Right hindlimb (tissue), 1 donor: ENCODE data around the gene ITPR3.
"Not testable (repeated sequence)": the region's sequence is repeated elsewhere in the genome, so short reads cannot be mapped to it uniquely, and the experiment has no call there.

ENCODE experiments used
- DNase-seq: peaks from one replicate; pipeline ENCODE4 v3.0.0-alpha.2; 2018

The ITPR3 gene

DNA sequence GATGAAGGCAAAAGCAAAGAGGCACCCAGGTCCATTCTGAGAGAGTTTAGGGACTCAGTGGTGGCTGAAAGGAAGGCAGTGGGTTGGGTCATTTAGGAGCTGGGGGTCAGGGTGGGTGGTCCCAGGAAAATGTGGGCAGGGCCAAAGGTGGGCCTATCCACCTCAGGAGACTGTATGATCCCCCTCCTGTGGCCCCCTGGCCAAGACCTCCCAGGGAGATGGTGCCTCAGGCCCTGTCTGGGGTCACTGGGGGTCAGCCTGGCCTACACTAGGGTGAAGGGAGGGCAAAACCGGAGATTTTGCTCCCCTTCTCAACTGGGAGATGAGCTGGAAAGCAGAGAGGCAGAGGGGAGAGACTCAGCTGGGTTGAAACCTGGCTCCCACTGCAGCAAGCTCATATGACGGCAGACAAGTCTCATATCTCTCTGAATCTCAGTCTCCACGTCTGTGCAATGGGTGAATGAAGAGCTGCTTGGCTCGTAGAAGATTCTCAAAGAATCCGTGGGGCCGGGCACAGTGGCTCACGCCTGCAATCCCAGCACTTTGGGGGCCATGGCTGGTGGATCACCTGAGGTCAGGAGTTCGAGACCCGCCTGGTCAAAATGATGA, 29.6 kb upstream of the ITPR3 start:
- DNase-seq: peak; percentile 12

DNA sequence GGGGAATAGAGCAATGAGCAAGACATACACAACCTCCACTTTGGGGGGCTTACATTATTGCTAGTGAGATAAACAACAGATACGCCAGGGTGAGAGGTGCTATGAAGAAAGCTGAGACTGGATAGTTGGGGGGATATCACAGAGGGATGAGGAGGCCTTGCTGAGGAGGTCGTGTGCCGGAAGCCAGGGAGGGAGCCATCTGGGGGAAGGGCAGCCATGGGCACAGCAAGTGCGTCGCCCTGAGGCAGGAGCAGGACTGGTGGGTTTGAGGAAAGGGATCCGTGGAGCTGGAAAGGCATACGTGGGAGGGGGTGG, 28.9 kb upstream of the ITPR3 start:
- no peak for DNase-seq

DNA sequence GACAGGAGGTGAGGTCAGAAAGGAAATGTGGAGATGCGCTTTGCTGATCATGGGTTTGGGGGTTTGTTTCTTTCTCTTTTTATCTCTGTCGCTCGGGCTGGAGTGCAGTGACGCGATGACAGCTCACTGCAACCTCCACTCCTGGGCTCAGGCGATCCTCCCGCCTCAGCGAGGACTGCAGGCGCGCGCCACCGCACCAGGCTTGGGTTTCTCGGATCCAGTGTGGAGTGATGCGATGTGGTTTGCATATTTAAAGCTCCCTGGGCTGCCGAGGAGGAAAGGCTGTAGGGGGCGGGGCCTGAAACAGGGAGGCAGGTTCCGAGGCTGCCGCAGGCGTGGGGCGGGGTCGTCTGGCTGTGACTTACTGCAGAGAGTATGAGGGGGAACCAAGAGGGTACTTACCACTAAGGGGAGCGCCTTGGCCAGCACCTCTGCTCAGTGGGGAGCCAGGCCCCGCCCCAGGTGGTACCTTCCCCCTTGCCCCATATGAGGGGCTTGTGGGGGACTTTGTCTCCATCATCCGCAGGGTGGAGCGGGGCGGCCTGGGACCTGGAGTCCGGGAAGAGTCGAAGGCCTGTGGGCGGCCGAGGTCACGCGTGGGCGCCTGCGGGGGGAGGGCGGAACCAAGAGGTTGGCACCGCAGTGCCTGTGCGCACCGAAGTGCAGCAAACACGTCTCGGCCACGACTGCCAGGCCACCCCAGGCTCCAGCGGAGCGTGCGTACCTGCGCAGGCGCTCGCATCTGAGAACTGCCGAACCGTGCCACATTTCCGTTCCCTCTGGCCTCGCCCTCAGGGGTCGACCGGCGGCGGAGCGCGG, 28.3 kb upstream of the ITPR3 start:
- DNase-seq: no peak

DNA sequence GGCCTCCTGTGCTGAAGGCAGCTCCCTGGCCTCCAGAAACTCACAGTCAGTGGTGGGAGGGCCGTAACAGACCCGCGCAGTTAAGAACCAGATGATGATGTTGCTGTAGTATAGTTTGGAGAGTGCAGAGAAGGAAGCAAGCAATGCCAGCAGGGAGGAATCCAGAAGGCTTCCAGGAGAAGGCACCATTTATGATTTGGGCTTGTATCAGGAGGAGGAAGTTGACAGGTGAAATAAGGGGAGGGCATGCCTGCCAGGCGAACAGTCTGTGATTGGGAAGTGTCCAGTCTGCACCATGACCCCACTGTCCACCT, 27.8 kb upstream of the ITPR3 start:
- no peak for DNase-seq

DNA sequence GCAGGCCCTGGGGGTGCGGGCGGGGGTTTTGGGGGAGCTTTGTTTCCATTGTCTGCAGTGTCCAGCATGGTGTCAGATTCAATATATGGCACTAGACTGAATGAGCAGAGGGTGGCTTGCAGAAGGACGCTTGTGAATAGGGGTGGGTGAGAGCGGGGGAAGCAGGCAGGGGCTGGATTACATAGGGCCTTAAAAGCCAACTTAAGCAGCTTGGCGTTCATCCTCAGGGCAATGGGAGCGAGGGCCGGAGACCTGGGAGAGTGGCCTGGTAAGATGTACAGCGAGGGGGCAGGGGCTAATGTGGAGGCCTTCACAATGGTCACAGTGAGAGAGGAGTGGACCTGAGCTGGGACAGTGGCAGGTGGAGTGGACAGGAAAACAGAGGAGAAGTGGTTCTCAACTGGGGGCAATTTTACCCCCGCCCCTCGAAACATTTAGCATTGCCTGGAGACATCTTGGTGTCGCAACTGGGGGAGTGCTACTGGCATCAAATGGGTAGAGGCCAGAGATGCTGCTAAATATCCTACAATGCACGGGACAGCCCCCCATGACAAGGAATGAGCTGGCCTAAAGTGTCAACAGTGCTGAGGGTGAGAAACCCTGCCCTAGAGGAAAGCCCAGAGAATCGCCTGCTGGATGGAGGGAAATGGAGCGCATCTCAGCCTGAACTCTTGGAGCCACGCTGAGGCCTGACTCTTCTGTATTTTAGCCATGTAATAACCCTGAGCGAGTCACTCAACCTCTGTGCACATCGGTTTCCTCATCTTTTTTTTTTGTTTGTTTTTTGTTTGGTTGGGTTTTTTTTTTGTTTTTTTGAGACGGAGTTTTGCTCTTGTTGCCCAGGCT, 25.9 kb upstream of the ITPR3 start:
- no peak for DNase-seq

DNA sequence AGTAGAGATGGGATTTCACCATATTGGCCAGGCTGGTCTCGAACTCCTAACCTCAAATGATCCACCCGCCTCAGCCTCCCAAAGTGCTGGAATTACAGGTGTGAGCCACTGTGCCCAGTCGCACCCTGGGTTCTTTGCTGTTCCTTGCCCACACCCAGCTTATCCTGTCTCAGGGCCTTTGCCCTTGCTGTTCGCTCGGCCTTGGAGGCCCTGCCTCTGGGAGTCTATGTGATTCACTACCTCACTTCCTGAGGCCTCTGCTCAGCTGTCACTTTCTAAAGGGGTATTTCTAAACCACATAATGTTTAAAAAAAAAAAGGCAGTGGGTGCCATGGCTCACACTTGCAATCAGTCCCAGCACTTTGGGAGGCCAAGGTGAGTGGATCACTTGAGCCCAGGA, 24.2 kb upstream of the ITPR3 start:
- not testable (repeated sequence) for DNase-seq

DNA sequence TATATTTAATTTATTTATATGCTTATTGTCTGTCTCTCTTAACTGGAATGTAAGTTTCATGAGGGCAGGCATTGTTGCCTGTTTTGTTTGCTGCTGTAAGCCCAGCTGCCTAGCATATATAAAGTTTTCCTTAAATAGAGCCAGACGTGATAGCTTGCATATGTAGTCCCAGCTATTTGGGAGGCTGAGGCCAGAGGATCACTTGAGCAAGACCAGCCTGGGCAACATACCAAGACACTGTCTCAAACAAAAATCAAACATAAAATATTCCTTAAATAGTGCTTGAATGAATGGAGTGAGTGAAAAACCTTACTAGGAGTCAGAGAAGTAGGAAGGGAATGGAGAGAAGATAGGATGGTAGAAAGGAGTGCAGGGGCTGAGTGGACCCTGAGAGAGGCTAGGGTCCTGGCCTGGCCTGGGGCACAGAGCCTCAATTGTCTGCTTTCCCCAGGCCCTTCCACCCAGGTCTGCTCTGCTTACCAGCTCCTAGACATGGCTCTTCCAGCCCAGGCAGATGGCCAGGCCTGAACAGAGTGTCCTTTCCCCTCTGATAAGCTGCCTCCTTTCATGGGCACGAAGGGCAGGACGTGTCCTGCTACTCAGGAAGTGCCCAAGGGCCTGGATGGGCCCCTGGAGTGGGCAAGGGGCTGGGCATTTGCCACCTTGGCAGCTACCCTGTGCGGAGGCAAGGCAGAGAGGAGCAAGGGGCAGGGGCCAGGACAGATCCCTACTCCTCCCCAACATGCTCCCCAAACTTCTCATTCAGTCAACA, 23.4 kb upstream of the ITPR3 start:
- no peak for DNase-seq

DNA sequence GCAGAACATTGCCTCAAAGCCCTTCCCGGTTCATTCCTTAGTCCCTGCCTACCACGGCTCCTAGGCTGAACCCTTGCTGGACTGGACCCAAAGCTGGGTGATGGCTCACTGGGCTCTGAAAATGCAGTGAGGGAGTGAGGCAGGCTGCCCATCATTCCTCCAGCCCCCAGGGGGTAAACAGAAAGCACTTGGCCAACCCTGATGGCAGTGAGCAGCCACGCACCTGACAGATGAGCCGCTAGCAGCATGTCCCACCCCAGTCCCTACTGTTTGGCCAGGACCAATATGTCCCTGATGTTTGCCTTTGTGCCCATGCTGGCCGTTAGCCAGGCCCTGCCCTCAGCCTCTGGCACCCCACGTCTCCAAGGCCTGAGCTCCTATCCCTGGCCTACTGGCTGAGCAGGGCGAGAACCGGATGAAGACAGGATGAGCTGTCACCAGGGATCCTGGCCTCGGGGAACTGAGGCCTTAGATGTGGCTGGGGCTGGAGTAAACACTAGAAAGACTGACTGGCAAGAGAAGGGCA, 21.6 kb upstream of the ITPR3 start:
- no peak for DNase-seq

DNA sequence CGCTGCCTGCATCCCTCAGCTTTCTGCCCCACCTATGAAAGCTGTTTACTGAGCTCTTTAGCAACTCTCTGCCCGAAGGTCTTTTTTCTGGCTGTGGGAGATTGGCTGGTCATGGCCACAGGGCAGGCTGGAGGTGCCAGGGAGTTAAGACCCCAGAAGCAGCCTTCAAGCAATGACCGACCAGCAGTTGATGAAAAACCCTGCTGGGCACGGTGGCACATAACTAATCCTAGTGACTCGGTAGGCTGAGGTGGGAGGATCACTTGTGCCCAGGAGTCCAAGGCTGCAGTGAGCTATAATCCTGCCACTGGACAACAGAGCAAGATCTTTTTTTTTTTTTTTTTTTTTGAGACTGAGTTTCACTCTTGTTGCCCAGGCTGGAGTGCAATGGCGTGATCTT, 20.4 kb upstream of the ITPR3 start:
- DNase-seq: no peak

DNA sequence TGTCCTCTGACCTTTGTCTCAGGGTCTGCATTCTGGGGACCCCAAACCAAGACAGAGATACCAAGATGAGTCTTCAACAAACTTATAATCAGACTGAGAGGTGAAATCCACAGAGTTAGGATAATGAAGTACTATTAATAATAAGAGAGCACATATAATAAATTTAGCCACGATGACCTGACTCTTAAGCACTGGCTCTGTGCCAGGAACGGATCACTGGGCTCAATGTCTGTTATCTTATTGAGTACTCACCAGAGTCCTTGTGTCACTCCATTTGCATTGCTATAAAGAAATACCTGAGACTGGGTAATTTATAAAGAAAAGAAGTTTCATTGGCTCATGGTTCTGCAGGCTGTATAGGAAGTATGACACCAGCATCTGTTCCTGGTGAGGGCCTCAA, 18.9 kb upstream of the ITPR3 start:
- DNase-seq: no peak

DNA sequence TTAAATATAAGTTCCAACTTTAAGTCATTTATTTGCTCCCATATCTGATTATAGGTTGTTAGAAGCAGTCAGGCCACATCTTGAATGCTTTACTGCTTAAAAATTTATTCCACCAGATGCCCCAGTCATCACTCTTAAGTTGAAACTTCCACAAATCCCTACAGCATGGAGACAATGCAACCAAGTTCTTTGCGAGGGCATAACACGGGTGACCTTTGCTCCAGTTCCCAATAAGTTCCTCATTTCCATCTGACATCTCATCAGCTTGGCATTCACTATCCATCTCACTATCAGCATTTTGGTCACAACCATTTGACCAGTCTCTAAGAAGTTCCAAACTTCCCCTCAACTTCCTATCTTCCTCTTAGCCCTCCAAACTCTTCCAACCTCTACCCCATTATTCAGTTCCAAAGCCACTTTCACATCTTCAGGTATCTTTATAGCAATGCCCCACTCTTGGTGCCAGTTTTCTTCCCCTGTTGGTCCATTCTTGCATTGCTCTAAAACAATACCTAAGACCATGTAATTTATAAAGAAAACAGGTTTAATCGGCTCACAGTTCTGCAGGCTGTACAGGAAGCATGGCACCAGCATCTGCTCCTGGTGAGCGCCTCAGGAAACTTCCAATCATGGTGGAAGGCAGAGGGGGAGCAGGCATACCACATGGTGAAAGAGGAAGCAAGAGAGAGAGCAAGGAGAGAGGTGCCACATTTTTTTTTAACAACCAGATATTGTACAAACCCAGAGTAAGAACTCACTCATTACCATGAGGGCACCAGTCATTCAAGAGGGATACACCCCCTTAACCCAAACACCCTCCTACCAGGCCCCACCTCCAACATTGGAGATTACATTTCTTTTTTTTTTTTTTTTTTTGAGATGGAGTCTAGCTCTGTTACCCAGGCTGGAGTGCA, 15.9 kb upstream of the ITPR3 start:
- DNase-seq: no peak

DNA sequence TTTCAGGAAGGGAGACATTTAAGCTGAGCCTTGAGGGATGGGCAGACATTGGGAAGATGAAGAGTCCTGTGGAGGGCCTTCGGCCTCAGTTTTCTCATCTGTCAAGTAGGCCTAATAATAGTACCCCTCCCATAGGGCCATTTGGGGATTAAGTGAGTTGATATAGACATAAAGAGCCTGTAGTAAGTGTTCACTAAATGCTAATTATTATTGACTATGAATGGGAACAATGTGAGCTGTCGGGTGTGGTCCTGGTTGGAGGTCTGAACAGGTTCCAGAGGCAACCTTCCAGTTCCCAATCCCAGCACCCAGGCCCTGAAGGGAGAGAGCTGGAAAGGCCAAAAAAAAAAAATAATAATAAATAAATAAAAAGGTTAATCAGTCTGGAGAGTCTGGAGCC, 14.5 kb upstream of the ITPR3 start:
- DNase-seq: no peak

DNA sequence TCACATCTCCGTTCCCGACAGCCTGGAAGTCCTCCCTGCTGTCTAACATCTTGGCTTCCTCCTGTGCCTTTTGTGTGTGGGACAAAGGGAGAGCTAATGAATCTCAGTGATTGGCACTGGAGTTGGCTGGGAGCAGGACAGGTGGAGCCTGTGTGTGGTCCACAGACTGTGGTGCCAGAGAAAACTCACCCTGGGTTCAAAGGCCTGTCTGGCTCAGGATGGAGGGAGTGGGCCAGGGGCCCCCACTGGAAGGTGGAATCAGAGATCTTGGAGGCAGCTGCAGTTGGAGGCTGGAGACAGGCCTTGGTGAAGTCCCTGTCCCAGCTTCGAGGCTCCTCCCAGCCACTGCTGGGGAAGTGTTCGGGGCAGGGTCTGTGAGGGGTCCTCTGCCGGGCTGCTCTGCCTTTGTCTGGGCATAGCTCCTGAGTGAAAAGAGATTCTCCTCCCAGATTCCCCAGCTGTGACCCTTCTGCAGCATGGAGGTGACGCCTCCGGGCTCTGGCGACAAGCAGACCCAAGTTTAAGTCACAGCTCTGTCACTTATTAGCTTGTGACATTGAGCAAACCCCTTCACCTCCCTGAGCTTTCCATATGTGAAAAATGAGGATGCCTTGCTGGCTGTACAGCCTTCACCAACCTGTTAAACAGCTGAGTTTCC, 13.9 kb upstream of the ITPR3 start:
- DNase-seq: no peak

DNA sequence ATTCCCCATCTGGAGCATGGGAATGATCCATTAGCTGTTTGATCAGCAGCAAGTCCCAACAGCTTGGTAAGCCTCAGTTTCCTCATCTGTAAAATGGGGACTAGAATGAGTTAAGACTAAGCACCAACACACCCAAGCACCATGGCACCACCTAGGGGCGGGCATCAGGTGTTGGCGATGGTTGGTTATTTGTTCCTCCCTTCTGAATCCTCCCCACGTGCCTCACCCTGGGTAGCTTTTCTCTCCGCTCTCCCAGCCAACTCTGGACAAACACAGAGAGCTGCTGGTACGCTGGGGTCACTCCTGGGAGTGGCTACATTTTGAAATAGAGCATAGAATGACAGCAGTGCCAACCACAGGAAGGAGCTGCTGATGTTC, 13.3 kb upstream of the ITPR3 start:
- DNase-seq: no peak

DNA sequence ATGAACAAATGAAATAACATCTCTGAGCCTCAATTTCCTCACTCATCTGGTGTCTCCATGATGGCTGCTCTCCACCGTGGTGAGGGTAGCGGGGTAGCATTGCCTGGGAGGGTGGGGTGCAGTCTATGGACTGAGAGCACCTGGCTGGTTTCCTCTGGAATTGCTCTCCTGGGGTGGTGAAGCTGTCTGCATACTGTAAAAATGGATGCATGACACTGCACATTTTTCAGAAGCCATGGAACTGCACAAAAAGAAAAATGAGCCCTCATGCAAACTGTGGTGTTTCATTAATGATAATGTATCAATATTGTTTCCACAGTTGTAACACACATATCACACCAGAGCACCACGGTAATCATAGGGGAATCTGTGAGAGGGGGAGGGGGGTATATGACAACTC, 12.1 kb upstream of the ITPR3 start:
- DNase-seq: no peak

DNA sequence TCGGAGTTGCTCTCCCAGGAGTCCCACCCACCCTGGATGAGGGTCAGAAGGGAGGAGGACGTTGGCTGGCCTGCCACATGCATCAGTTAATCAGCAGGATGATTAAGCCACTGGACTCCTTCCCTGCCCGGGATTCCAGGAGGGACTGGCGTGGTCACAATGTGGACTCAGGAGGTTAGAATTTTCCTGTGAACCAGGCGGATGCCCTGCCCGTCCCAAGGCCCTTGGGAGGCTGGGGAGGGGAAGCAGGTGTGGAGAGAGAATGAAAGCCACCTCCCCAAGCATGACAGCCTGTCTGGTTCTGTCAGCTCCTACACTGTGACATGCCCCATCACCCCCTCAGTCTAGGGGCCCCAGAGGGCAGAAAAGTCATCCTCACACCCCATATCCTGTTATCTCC, 11.6 kb upstream of the ITPR3 start:
- DNase-seq: no peak

DNA sequence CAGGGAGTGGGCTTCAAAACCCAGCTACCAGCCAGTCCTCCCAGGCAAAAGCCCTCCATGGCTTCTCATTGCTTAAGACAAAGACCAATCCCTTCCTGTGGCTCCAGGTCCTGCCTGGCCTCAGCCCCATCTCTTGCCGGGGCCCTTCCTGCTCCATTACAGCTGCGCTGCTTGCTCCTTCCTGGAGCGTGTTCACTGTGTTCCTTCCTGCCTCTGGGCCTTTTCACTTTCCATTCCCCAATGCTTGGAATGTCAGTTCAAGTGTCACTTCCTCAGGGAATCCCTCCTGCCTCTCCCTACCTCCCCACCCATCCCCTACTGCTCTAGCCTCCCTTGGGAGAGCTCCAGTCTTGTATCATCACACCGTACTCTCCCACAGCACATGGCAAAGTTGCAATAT, 11.1 kb upstream of the ITPR3 start:
- no peak for DNase-seq

DNA sequence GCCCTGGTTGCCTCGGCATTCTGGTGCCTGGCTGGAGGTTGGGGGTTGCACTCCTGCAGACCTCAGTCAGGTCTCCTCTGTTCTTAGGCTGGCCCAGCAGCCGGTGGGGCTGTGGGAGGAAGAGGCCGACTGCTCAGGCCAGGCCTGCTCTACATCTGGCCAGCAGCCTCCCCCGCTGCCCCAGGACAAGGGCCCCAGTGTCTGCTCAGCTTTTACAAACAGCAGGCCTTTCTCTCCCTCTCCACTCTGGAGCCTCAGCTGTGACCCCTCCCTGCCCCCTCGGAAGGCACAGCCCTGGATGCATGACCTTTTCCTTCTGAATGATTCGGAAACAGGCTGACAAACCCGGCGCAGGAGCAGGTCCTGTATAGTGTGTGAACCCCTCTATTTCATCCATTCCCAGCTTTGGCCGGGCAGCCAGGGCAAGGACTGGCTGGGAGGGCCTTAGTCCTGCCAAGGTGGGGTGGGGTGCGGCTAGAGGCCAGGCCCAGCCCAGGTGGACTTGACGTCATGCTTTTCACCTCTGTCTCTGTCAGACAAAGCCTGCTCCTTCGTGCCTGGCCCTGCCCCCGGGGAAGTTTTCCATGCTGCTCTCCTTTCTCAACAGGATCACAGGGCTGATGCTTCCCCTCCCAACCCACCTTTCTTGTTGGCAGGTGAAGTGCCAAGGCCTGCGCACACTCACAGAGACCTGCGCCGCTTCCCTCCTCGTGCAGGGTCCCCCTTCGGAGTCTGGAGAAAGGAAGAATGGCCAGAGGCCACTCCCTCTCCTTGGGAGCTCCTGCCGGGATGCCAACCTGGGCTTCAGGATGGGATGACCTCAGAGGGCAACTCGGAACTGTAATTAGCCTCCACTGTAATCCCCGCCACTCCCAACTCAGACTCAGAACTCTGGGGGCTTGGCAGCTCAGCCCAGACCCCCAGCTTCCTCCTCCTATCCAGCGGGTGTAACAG, 10.1 kb upstream of the ITPR3 start:
- peak; percentile 54 for DNase-seq

DNA sequence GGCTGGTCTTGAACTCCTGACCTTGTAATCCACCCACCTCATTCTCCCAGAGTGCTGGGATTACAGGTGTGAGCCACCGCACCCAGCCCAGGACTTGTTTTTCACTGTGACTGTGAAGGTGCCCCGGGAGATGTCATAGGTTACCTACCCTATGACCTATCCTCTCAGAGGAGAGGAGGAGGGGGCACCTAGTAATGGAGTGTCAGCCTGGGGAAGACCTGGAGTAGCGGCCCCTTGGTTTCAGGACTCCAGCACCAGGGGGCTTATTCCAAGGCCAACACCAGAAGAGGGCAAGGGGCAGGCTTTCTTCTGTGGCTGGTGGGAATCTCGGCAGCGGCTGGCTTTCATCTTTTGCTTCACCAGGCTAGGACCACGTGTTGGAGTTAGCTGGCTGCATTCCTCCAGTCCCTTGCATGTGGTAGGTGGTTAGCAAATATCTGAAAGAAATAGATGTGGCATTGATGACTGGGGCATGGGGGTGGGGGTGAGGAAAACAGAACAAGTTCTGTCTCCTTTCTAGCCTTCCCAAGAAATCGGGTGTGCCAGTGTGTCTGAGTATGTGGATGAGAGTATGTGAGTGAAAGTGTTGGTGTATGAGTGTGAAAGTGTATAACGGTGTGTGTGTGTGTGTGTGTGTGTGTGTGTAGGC, 7.9 kb upstream of the ITPR3 start:
- no peak for DNase-seq

DNA sequence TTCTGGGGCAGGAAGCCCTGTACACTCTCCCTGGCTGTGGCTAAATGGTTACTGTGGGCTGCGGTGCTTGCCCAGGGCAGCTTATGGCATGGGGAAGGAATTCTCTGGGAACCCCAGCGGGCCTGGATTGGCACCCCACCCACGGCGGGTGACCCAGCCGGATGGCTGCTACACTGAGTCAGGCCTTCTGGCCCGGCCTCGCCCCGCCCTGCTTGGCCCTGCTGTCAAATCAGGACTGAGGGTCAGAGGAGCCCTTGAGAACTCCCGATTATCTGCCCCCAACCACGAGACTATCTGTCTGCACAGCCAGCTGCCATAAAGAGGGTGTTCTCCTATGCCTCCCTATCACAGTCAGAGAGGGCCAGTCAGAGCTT, 7.3 kb upstream of the ITPR3 start:
- DNase-seq: no peak
